ENCODE measurements around the gene DPH3. TPM values are rescaled to one million over a fixed set of nuclear protein-coding genes. Genes with fewer than 3 reads are reported as not detected.

Gene DPH3
- total and polyA plus RNA-seq, 2 of the 8 experiments (the other 6 are each of a cell fraction or from before 2014, with no cell fraction given): 9.8 to 40.1 TPM

GRCh38 chr3:16254916-16255315, 9.8 kb downstream of the DPH3 start:
- Histone ChIP-seq H3K4me2 (ENCODE audit: insufficient read depth in 1 of 2, low read depth in 2 of 2, low read length in 2 of 2) (no peak overlapping the region), H4K91ac (replicated peaks; ENCODE audit: insufficient read length, low read length) (no peak overlapping the region), H3K27me3 (replicated peaks in 1 of 4; ENCODE audit: control insufficient read depth in 3 of 4, extremely low read depth in 1 of 4, insufficient read depth in 3 of 4, low read length in 3 of 4) (no peaks in the 10 kb centered on the region), H4K20me1 (replicated peaks in 1 of 2; ENCODE audit: control insufficient read depth in 1 of 2, insufficient read depth in 2 of 2, low read length in 2 of 2) (no peaks in the 10 kb centered on the region), H3K4ac (replicated peaks; ENCODE audit: insufficient read length, low read depth, low read length) (no peak overlapping the region), H3K4me1 (replicated peaks in 1 of 4; ENCODE audit: control insufficient read depth in 3 of 4, insufficient read depth in 4 of 4, low read length in 3 of 4) (no peaks in the 10 kb centered on the region), H3K23ac (ENCODE audit: insufficient read length) (no peak overlapping the region), H3K14ac (ENCODE audit: insufficient read length) (no peak overlapping the region), H3K18ac (ENCODE audit: extremely low read depth, low read length) (no peak overlapping the region), H2BK15ac (ENCODE audit: low read length) (no peak overlapping the region), H3K4me3 (ENCODE audit: extremely low read depth in 1 of 4, insufficient read depth in 2 of 4, low read depth in 3 of 4, low read length in 4 of 4) (no peak overlapping the region), H3K56ac (replicated peaks; ENCODE audit: insufficient read length, low read depth, low read length) (no peak overlapping the region), H3K9ac (replicated peaks in 1 of 4; ENCODE audit: extremely low read depth in 1 of 4, low read depth in 3 of 4, low read length in 3 of 4) (no peak overlapping the region), H2BK20ac (ENCODE audit: low read length) (no peak overlapping the region), H3K79me1 (ENCODE audit: low read depth, low read length) (no peaks in the 10 kb centered on the region), H3K36me3 (ENCODE audit: control insufficient read depth in 2 of 4, insufficient read depth in 4 of 4, low read length in 3 of 4) (peaks cover 0 to 7% (median 0%) of the 10 kb centered on the region in 4 experiments; a peak in 4 of 8 replicates), H3K27ac (ENCODE audit: low read depth, low read length) (no peak overlapping the region), H4K8ac (ENCODE audit: extremely low read depth, insufficient read depth, low read length) (no peak overlapping the region; the same call in 1 of the 2 replicates), H2BK5ac (ENCODE audit: low read depth, low read length) (no peak overlapping the region), H3K9me3 (ENCODE audit: insufficient read depth in 2 of 2, low read depth in 1 of 2, low read length in 1 of 2) (no peaks in the 10 kb centered on the region), H3K23me2 (ENCODE audit: low read depth, low read length) (no peaks in the 10 kb centered on the region), H3K79me2 (ENCODE audit: control insufficient read depth in 1 of 2, insufficient read depth in 2 of 2, low read length in 2 of 2) (no peaks in the 10 kb centered on the region), H2AFZ (ENCODE audit: low read length) (no peak overlapping the region), H2AK5ac (ENCODE audit: low read depth, low read length) (no peak overlapping the region), H4K5ac (ENCODE audit: insufficient read length, low read depth, low read length) (no peak overlapping the region), H2BK120ac (replicated peaks; ENCODE audit: low read depth, low read length) (no peak overlapping the region), H2BK12ac (ENCODE audit: low read depth, low read length) (no peak overlapping the region)
- DNase-seq (ENCODE audit: low read depth in 1 of 2, low spot score in 2 of 2) (no peak), FAIRE-seq (no peak)
- TF ChIP-seq POLR2AphosphoS5 (IDR thresholded peaks at IDR 0.05; ENCODE audit: low read depth, low read length): no peak
- no peak for TF ChIP-seq KDM4A (IDR thresholded peaks at IDR 0.05; ENCODE audit: low read depth, low read length, severe bottlenecking)
- no peak for TF ChIP-seq SIRT6 (IDR thresholded peaks at IDR 0.05; ENCODE audit: low read length)
- no peak for TF ChIP-seq POU5F1 (IDR thresholded peaks at IDR 0.05; ENCODE audit: low read depth, low read length)
- CTCF ChIA-PET (ENCODE audit: partially characterized antibody): interaction anchor here (1.4 to 2.1 kb wide), 4 partner anchors 9 to 297 kb away, joined by 4 to 6 read pairs (median 4); no protein-coding TSS in a partner anchor
- POLR2A ChIA-PET (ENCODE audit: partially characterized antibody): interaction anchor here (0.9 to 2.7 kb wide), 2 partner anchors 9 to 12 kb away, joined by 3 to 10 read pairs; partner anchors contain the start of genes DPH3 and OXNAD1
- 78% methylated on average over 5 of the region's 5 CpGs; no CpG with 5 or more reads in 1 of the 2 experiments for WGBS, 2 experiments (ENCODE audit: extremely low coverage in 1 of 2, insufficient coverage in 1 of 2, insufficient read length in 1 of 2, insufficient replicate concordance in 2 of 2, low coverage in 1 of 2, low lambda C conversion rate in 2 of 2, missing lambda C conversion rate in 1 of 2)
